ENCODE measurements around the gene TPM3. TPM values are rescaled to one million over a fixed set of nuclear protein-coding genes. Genes with fewer than 3 reads are reported as not detected.
"Not testable (repeated sequence)": the region's sequence is repeated elsewhere in the genome, so short reads cannot be mapped to it uniquely, and the experiment has no call there.

Gene TPM3
- total RNA-seq, 1 donor from 2014 or later, result 263 TPM

DNA sequence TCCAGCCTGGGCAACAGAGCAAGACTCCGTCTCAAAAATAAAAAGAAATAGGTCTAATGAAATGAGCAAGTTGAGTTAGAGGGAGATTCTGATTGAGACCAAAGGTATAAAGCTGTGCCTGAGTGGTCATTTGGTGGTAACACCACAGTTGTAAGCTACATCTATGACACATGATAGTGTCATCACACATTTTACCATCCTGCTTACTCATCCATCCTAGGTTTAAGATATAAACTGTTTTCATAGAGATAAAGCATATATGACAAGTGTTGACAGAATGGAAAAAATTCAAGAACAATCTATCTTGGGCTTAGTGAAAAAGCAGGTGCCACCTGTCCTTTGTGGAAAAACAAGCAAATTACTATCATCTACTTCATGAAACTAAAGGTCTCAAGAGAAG, 21.4 kb upstream of the TPM3 start:
- no peak for DNase-seq (ENCODE audit: extremely low spot score, unreplicated experiment)
- Mint-ChIP-seq H3K27ac (no peak overlapping the region), H3K36me3 (peaks cover 42% of the 10 kb centered on the region), H3K9me3 (no peaks in the 10 kb centered on the region), H3K4me1 (ENCODE audit: unreplicated experiment) (peaks cover 11% of the 10 kb centered on the region), H3K27me3 (no peaks in the 10 kb centered on the region), H3K4me3 (no peak overlapping the region)
- TF ChIP-seq, protein P1, sequence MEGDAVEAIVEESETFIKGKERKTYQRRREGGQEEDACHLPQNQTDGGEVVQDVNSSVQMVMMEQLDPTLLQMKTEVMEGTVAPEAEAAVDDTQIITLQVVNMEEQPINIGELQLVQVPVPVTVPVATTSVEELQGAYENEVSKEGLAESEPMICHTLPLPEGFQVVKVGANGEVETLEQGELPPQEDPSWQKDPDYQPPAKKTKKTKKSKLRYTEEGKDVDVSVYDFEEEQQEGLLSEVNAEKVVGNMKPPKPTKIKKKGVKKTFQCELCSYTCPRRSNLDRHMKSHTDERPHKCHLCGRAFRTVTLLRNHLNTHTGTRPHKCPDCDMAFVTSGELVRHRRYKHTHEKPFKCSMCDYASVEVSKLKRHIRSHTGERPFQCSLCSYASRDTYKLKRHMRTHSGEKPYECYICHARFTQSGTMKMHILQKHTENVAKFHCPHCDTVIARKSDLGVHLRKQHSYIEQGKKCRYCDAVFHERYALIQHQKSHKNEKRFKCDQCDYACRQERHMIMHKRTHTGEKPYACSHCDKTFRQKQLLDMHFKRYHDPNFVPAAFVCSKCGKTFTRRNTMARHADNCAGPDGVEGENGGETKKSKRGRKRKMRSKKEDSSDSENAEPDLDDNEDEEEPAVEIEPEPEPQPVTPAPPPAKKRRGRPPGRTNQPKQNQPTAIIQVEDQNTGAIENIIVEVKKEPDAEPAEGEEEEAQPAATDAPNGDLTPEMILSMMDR (conservative IDR thresholded peaks at IDR 0.05), result no peak

DNA sequence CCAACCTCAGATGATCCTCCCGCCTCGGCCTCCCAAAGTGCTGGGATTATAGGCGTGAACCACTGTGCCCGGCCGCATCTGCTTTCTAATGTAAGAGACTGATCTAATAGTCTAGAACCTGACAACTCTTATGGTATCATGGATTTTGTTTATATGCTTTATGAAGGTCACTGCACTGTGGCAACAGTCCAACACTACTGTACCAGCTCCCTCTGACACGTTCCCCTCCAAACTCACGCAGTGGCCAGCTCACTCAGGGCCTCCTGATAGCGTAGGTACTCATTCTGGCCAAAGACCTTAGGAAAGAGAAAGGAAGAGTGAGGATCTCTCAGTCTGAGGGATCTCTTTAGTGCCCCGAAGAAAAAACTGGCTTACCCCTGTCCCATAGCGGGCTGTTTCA, 20.2 kb upstream of the TPM3 start:
- Mint-ChIP-seq H3K4me1 (ENCODE audit: unreplicated experiment) (peaks cover 5% of the 10 kb centered on the region), H3K36me3 (peaks cover 35% of the 10 kb centered on the region), H3K4me3 (no peak overlapping the region), H3K27me3 (no peaks in the 10 kb centered on the region), H3K27ac (peak overlapping the region; percentile 21), H3K9me3 (no peaks in the 10 kb centered on the region)
- TF ChIP-seq, protein P1 (conservative IDR thresholded peaks at IDR 0.05), result no peak
- DNase-seq (ENCODE audit: extremely low spot score, unreplicated experiment), result no peak

DNA sequence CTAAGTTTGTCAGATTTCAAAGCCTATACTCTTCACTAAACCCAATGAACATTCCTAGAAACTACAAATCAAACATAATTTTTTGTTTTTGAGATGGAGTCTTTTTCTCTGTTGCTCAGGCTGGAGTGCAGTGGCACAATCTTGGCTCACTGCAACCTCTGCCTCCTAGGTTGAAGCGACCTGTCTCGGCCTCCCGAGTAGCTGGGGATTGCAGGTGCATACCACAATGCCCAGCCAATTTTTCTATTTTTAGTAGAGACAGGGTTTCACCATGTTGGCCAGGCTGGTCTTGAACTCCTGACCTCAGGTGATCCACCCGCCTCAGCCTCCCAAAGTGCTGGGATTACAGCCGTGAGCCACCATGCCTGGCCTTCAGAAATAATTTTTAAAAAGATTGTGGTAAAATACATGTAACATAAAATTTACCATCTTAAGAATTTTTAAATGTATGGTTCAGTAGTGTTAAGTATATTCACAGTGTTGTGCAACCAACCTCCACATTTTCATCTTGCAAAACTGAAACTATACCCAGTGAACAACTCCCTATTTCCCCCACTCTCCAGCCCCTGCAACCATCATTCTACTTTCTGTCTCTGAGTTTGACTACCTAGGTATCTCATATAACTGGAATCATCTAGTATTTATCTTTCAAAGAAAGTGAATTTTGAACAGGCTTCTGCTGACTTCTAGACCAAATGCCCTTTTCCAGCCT, 16.9 kb upstream of the TPM3 start:
- Mint-ChIP-seq H3K9me3 (no peaks in the 10 kb centered on the region), H3K36me3 (peaks cover 39% of the 10 kb centered on the region), H3K27ac (no peak overlapping the region), H3K4me1 (ENCODE audit: unreplicated experiment) (peaks cover 5% of the 10 kb centered on the region), H3K4me3 (no peak overlapping the region), H3K27me3 (no peaks in the 10 kb centered on the region)
- TF ChIP-seq, protein P1 (conservative IDR thresholded peaks at IDR 0.05), result no peak
- no peak for DNase-seq (ENCODE audit: extremely low spot score, unreplicated experiment)

DNA sequence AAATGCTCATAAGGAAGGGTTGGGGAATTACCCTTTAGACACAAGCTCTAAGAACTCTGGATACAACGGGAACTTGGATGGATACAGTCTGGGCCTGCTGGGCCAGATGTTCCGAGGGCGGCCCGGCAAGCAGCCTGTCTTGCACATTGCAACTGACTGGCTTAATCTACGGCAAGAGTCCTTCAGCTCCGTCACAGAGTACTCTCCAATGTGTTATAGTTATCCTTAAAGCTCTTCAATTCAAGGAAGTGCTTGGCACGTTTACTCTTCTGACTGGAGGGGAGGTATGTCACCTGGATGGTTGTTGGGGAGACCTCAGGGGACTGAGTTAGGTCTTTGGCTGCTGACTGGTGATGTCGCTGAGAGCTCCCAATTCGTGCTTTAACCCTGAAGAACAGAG, 15.4 kb upstream of the TPM3 start:
- Mint-ChIP-seq H3K27ac (peak overlapping the region; percentile 68), H3K36me3 (peaks cover 32% of the 10 kb centered on the region), H3K27me3 (no peaks in the 10 kb centered on the region), H3K9me3 (no peaks in the 10 kb centered on the region), H3K4me1 (ENCODE audit: unreplicated experiment) (peaks cover 5% of the 10 kb centered on the region), H3K4me3 (no peak overlapping the region)
- TF ChIP-seq, protein P1 (conservative IDR thresholded peaks at IDR 0.05), result no peak
- no peak for DNase-seq (ENCODE audit: extremely low spot score, unreplicated experiment)

DNA sequence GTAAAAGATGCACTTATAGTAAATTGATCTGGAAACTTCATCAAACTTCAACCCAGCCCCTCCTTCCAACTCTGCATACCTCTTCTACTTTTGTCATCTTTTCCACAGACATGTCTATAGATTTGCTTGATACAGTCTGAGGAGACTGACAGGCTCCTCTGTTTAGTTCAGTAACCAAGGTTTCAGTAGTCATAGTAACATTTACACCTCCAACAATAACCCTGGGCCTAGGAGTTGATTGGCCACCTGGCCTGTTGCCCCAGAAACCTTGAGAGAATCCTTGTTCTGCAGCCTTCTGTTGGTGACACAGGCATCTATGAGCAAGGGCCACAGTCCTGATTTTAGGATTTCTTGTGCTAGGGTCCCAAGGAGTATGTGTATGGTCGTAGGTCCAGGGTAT, 14.3 kb upstream of the TPM3 start, which contains the start of gene CFAP141:
Gene CFAP141 (minus strand): TSS at position 138 of the 400 bp plus-strand sequence. CDS start 26 bp downstream, at position 112.
- no peaks in the 10 kb centered on the region for H3K9me3 Mint-ChIP-seq
- H3K27me3 Mint-ChIP-seq, result no peaks in the 10 kb centered on the region
- H3K4me3 Mint-ChIP-seq, result no peak within 1 kb of the TSS
- peaks cover 29% of the 10 kb centered on the region for H3K36me3 Mint-ChIP-seq
- TF ChIP-seq, protein P1 (conservative IDR thresholded peaks at IDR 0.05), result no peak
- peak within 1 kb of the TSS; percentile 84 for H3K27ac Mint-ChIP-seq
- DNase-seq (ENCODE audit: extremely low spot score, unreplicated experiment), result no peak
- peaks cover 5% of the 10 kb centered on the region for H3K4me1 Mint-ChIP-seq (ENCODE audit: unreplicated experiment)

DNA sequence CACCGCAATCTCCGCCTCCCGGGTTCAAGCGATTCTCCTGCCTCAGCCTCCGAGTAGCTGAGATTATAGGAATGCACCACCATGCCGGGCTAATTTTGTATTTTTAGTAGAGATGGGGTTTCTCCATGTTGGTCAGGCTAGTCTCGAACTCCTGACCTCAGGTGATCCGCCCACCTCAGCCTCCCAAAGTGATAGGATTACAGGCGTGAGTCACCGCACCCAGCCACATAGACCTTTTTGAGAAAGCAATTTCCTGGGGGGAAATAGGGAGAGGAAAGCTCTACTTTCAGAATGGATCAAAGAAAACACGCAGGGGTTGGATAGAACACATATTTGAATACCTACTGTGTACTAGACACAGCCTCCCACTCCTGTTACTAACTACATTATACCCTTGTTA, 13.9 kb upstream of the TPM3 start:
- H3K9me3 Mint-ChIP-seq; H3K4me1 Mint-ChIP-seq (ENCODE audit: unreplicated experiment); H3K27me3 Mint-ChIP-seq; H3K4me3 Mint-ChIP-seq; DNase-seq (ENCODE audit: extremely low spot score, unreplicated experiment): not testable (repeated sequence)
- Mint-ChIP-seq H3K27ac (peak overlapping the region; percentile 84), H3K36me3 (peaks cover 28% of the 10 kb centered on the region)
